A673 (cell line): ENCODE measurements around the gene COL9A3. TPM values are rescaled to one million over a fixed set of nuclear protein-coding genes. Genes with fewer than 3 reads are reported as not detected.

Source experiments
- BruUV-seq: library from RNA; stranded (reverse); fragments of 400-500 nt; replicated peaks from 2 replicates; lab custom pipeline; 2021; lab: Mats Ljungman, UMichigan
- CTCF ChIA-PET: fragments of 300-600 bp; sonication (Branson Sonifier 250); formaldehyde crosslinking; loops from one replicate; lab custom pipeline; 2022; ENCODE audit warnings: antibody characterized with exemption; lab: Charles Lee
- POLR2A ChIA-PET: fragments of 300-600 bp; sonication (Branson Sonifier 250); formaldehyde crosslinking; loops from one replicate; lab custom pipeline; 2022; ENCODE audit warnings: antibody characterized with exemption; ENCODE audit not compliant: low non-redundant PET; lab: Charles Lee
- DNase-seq: peaks from one replicate; pipeline ENCODE4 v3.0.0-alpha.2; 2015; ENCODE audit warnings: low spot score
- H3K27ac ChIP-seq: fragments of 200-600 bp; sonication (generic); 2 replicates; pipeline ENCODE4 v1.5.1; 2016; ENCODE audit warnings: mixed run types, low read depth, mild to moderate bottlenecking, mixed read lengths, antibody characterized with exemption, low read length; ENCODE audit not compliant: poor library complexity, severe bottlenecking
- H3K27me3 ChIP-seq: fragments of 200-600 bp; sonication (generic); replicated peaks from 2 replicates; pipeline ENCODE4 v1.6.1; 2017; ENCODE audit warnings: mixed run types, low read depth, mild to moderate bottlenecking, mixed read lengths, antibody characterized with exemption, low read length; ENCODE audit not compliant: insufficient read depth, poor library complexity
- H3K36me3 ChIP-seq: fragments of 200-600 bp; sonication (generic); 2 replicates; pipeline ENCODE4 v1.6.1; 2016; ENCODE audit warnings: mixed run types, mild to moderate bottlenecking, mixed read lengths, antibody characterized with exemption, low read length; ENCODE audit not compliant: insufficient read depth, poor library complexity, severe bottlenecking
- H3K4me1 ChIP-seq: fragments of 200-600 bp; sonication (generic); 2 replicates; pipeline ENCODE4 v1.6.1; 2017; ENCODE audit warnings: mixed run types, mild to moderate bottlenecking, mixed read lengths, antibody characterized with exemption, low read length; ENCODE audit not compliant: insufficient read depth, poor library complexity, severe bottlenecking
- H3K4me3 ChIP-seq: fragments of 200-600 bp; sonication (generic); 2 replicates; pipeline ENCODE4 v1.5.1; 2016; ENCODE audit warnings: low read depth, mixed run types, mild to moderate bottlenecking, mixed read lengths, low read length; ENCODE audit not compliant: poor library complexity, severe bottlenecking
- H3K9me3 ChIP-seq: fragments of 200-600 bp; sonication (generic); 2 replicates; pipeline ENCODE4 v1.6.1; 2016; ENCODE audit warnings: mixed run types, low read depth, mild to moderate bottlenecking, mixed read lengths, antibody characterized with exemption, low read length; ENCODE audit not compliant: poor library complexity, severe bottlenecking
- CTCF ChIP-seq: fragments of 300-800, 200-600 bp; sonication (generic); conservative IDR thresholded peaks from 2 replicates; pipeline ENCODE4 v1.5.1; 2017; ENCODE audit warnings: low read depth, mild to moderate bottlenecking, antibody characterized with exemption, low read length, moderate library complexity, mixed read lengths
- EZH2 ChIP-seq: fragments of 200-600 bp; sonication (generic); IDR thresholded peaks from 2 replicates; pipeline ENCODE4 v1.6.1; 2017; ENCODE audit warnings: borderline replicate concordance, low read depth, mild to moderate bottlenecking, mixed read lengths, antibody characterized with exemption, low read length; ENCODE audit not compliant: poor library complexity, severe bottlenecking
- intact Hi-C: fragments of 100-400 bp; cut with micrococcal nuclease; formaldehyde crosslinking; loops from one replicate; pipeline ENCODE4 v1.10.0; 2022; ENCODE audit not compliant: unreplicated experiment
- total RNA-seq: library from RNA; stranded (reverse); gene quantifications from 2 replicates; pipeline ENCODE4 v1.2.3, GENCODE V29; 2021

The COL9A3 gene
- total RNA-seq, 1 experiment from 2014 or later, result 8.4 TPM

GRCh38 chr20:62875419-62876361, 58.8 kb downstream of the COL9A3 start:
- DNase-seq, result peak; percentile 91
- BruUV-seq, result no TSS peak
- Histone ChIP-seq H3K9me3 (no peaks in the 10 kb centered on the region), H3K4me3 (no peak overlapping the region), H3K27ac (peak overlapping the region; percentile 64), H3K27me3 (no peaks in the 10 kb centered on the region), H3K4me1 (peaks cover 5% of the 10 kb centered on the region), H3K36me3 (peaks cover 3% of the 10 kb centered on the region)
- TF ChIP-seq EZH2 (no peak), CTCF (peak; percentile 63)
- ChIA-PET CTCF (interaction anchor here (0.6 to 1.3 kb wide), 6 partner anchors 12 to 125 kb away, joined by 3 to 5 read pairs (median 3); no protein-coding TSS in a partner anchor), POLR2A (interaction anchor here (0.7 kb wide), 2 partner anchors 41 to 1187 kb away, joined by 3 to 5 read pairs; no protein-coding TSS in a partner anchor)
- intact Hi-C loops, result loop anchor here (10.0 kb wide), 1 partner anchor 129 kb away; the partner anchor contains the start of gene BHLHE23

- Histone ChIP-seq H3K9me3 (no peaks in the 10 kb centered on the region), H3K36me3 (peaks cover 8% of the 10 kb centered on the region), H3K27ac (peak overlapping the region; percentile 64), H3K4me3 (no peak overlapping the region), H3K27me3 (no peaks in the 10 kb centered on the region), H3K4me1 (peaks cover 5% of the 10 kb centered on the region)
- BruUV-seq, result no TSS peak
- POLR2A ChIA-PET, result no interaction called here
- DNase-seq, result no peak
- TF ChIP-seq EZH2, result no peak
- TF ChIP-seq CTCF, result no peak
- intact Hi-C loops, result loop anchor here (10.0 kb wide), 1 partner anchor 128 kb away; the partner anchor contains the start of gene BHLHE23
- CTCF ChIA-PET, result no interaction called here
These were observed 59.7 kb downstream of the COL9A3 start for GRCh38 chr20:62876501-62876901.

- DNase-seq, result no peak
- TF ChIP-seq EZH2 (no peak), CTCF (no peak)
- H3K9me3 ChIP-seq, result no peaks in the 10 kb centered on the region
- no peak overlapping the region for H3K27ac ChIP-seq
- no peak overlapping the region for H3K4me3 ChIP-seq
- H3K27me3 ChIP-seq, result no peaks in the 10 kb centered on the region
- CTCF ChIA-PET, result no interaction called here
- H3K4me1 ChIP-seq, result peaks cover 5% of the 10 kb centered on the region
- POLR2A ChIA-PET, result no interaction called here
- BruUV-seq, result no TSS peak
- intact Hi-C loops, result loop anchor here (10.0 kb wide), 1 partner anchor 128 kb away; the partner anchor contains the start of gene BHLHE23
- H3K36me3 ChIP-seq, result peaks cover 12% of the 10 kb centered on the region
These were observed 60.3 kb downstream of the COL9A3 start for GRCh38 chr20:62876902-62877816.
